Inferior parietal cortex (tissue), 1 donor: ENCODE results near the gene SKA2.
"Not testable (repeated sequence)": the region's sequence is repeated elsewhere in the genome, so short reads cannot be mapped to it uniquely, and the experiment has no call there.

Experiments used
- DNase-seq: peaks from one replicate; pipeline ENCODE4 v3.0.0-alpha.2; 2016; ENCODE audit errors: extremely low spot score

The SKA2 gene

DNA sequence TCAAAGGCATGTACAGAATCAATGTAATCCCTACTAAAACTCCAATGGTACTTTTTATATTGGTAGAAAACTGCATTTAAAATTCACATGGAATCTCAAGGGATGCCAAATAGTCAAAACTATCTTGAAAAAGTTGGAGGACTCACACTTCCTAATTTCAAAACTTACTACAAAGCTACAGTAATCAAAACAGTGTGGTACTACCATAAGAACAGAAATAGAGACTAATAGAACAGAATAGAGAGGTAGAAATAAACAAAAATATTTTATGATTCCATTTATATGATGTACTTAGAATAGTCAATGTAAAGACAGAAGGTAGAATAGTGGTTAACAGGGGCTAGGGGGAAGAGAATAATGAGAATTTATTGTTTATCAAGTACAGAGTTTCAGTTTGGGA, 57.1 kb downstream of the SKA2 start:
- no peak for DNase-seq

DNA sequence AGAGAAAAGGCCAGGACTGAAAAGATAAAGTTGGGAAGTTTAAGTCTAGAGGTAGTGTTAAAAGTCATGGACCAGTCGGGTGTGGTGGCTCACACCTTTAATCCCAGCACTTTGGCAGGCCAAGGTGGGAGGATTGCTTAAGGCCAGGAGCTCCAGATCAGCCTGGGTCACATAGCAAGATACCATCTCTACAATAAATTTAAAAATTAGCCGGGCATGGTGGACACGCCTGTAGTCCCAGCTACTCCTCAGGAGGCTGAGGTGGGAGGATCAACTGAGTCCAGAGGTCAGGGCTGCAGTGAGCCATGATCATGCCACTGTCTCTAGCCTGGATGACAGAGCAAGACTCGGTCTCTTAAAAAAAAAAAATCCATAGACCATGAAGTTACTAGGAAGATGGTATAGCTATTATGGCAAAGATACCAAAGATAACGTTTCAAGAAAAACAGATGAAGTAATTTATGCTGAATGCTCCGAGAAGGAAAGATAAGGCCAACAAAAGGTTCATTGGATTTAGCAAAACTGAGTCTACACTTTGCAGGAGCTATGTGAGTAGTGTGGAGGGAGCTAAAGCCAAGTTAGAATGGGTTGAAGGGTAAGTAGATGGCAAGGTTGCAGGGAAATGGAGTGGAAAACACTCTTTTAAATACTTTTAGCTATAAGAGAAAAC, 60.0 kb downstream of the SKA2 start:
- no peak for DNase-seq

DNA sequence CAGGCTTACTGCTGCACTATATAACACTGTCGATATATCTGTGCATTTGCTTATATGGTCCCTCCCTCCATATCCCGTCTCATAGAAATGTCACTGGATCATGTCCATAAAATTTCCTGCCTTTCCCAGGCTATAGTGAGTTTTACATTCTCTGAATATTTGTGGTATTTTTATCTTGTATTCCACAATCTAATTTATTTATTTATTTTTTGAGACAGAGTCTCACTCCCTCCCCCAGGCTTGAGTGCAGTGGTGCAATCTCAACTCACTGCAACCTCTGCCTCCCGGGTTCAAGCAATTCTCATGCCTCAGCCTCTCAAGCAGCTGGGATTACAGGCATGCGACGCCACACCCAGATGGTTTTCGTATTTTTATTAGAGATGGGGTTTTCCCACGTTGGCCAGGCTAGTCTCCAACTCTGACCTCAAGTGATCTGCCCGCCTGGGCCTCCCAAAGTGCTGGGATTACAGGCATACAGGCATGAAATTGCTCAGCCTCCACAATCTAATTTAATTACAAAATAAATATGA, 61.2 kb downstream of the SKA2 start:
- no peak for DNase-seq

DNA sequence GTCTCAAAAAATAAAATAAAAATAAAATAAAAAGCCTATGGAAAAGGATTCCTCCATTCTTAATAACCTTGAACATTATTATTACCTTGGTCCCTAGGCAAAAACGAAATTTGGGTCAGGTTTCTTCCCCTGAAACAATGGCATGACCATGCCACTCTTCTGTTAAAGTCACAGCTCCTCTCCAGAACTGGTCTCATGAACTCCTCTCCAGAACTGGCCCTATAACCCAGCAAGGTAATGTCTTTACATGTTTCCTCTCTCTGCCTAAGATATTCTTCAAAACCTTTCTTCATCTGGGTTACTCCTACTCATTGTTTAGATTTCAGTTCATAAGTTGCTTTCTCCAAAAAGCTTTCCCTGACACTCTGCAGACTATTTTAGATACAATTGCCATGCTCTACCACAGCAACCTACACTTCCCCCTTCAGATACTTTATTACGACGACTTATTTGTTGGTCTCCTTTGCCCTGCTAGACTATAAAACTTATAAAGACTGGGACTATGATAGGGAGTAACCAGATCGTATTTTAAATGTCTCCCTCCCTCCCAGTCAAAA, 61.8 kb downstream of the SKA2 start:
- DNase-seq: no peak

DNA sequence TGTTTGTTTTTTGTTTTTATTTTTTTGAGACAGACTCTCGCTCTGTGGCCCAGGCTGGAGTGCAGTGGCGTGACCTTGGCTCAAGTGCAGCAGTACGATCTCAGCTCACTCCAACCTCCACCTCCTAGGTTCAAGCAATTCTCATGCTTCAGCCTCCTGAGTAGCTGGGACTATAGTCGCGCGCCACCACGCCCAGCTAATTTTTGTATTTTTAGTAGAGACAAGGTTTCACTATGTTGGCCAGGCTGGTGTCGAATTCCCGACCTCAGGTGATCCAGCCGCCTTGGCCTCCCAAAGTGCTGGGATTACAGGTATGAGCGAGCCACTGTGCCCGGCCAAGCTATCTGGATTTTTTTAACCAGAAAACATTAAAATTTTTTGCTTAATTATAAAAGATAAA, 64.4 kb downstream of the SKA2 start:
- DNase-seq: not testable (repeated sequence)

DNA sequence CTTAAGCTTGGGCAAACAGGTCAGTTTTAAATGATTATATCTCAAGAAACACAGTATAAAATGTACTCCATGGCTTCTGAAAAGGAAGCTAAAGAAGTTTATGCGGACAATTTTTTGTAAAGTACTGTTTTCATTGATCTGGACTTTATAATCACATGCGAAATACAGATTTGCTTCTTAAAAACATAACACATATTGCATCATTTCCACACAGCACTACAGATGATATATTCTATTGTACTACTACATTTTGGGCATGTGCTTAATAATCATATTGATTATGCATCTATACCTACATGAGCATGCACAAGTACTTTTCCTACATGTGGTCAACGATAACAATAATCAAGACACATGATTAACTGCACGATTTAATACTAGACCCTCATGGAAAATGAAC, 70.8 kb downstream of the SKA2 start:
- no peak for DNase-seq

DNA sequence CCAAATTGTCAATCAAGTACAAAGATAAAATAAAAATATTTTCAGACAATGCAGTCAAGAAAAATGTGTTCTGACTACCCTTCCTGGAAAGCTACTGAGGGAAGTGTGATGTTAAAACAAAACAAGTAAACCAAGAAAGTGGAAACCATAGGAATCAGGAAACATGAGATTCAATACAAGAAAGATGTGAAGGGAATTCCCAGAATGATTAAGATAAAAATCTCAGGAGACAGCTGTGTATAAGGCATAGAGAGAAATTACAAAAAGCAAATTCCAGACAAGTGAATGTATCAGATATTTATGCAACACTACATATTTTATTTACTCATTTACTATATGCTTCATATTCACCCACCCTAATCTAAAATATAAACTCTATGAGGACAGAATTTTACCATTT, 80.5 kb downstream of the SKA2 start:
- DNase-seq: no peak

DNA sequence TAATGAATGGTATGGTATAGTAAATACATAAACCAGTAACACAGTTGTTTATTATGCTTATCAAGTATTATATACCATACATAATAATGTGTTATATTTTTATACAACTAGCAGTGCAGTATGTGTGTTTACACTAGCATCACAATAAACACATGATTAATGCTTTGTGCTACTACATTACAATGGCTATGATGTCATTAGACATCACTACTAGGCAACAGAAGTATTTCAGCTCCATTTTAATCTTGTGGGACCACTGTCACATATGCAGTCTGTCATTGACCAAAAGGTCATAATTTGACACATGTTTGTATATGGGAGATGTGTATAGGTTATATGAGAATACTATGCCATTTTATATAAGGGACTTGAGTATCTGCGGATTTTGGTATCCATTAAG, 81.0 kb downstream of the SKA2 start:
- DNase-seq: no peak

DNA sequence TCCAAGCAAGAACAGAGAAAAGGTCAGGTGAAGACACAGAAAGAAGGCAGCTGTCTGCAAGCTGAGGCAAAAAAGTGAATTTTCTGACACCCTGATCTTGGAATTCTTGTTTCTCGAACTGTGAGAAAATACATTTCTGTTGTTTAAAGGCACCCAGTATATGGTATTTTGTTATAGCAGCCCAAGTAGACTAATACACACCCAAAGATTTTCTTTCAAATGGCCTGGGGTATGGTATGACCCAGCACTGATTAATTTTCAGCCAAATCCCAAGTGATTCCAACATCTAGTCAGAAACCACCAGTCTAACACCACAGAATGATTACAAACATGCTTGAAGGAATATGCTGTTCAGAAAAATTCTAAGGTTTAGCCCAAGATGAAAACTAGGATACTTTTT, 85.1 kb downstream of the SKA2 start:
- no peak for DNase-seq

DNA sequence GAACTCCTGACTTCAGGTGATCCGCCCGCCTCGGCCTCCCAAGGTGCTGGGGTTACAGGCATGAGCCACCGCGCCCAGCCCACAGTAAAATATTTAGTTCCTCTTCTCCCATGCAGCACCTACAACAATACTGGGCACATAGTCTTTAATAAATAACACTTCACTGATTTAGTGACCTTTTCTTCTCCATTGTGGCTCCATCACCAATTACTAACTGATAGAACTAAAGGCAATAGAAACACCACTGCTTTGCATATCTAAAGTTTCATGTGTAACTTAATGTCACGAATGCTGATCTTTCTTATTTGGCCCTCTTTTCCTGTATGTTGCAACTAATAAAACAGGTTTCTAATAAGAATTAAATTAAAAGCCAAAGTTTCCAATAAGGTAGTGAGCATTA, 87.2 kb downstream of the SKA2 start:
- no peak for DNase-seq

DNA sequence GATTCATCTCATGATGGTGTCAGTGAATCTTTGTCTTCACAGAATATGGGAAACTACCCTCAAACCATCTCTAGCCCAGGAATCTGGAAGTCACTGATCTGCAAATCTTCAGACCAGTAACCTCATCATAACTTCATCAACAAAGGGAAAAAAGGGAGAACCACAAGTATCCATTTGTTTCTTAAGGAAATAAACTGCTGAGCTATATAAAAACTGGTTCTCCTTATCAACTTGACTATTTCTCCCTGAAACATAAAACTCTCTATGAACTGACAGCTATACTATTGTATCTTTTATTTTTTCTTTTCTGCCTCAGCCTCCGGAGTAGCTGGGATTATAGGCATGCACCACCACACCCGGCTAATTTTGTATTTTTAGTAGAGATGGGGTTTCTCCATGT, 87.6 kb downstream of the SKA2 start:
- no peak for DNase-seq

DNA sequence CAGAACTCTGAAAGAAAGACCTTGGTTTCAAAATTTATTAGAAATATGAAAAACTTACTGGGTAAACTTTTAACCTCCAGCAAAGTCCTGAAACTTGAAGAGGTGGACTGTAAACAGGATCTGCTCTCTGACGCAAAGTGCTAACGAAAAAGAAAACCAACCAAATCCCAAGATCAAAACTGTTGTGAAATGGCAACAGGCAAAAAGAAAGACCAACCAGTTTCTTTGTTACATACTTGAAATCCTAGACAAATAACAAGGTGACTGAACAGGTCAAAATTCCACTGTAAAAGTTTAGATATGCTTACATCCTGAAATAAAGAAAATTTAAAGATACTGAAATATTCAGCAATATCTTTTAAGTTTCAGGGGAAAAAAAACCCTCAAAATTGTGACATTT, 92.5 kb downstream of the SKA2 start:
- DNase-seq: no peak
